NCI-H1048 (cell line): ENCODE measurements around the gene SFTPA1.
"Not testable (repeated sequence)": the region's sequence is repeated elsewhere in the genome, so short reads cannot be mapped to it uniquely, and the experiment has no call there.

Experiments
- DNase-seq: peaks from one replicate; lab custom pipeline; 2025; lab: John Stamatoyannopoulos, UW

Gene SFTPA1

DNA sequence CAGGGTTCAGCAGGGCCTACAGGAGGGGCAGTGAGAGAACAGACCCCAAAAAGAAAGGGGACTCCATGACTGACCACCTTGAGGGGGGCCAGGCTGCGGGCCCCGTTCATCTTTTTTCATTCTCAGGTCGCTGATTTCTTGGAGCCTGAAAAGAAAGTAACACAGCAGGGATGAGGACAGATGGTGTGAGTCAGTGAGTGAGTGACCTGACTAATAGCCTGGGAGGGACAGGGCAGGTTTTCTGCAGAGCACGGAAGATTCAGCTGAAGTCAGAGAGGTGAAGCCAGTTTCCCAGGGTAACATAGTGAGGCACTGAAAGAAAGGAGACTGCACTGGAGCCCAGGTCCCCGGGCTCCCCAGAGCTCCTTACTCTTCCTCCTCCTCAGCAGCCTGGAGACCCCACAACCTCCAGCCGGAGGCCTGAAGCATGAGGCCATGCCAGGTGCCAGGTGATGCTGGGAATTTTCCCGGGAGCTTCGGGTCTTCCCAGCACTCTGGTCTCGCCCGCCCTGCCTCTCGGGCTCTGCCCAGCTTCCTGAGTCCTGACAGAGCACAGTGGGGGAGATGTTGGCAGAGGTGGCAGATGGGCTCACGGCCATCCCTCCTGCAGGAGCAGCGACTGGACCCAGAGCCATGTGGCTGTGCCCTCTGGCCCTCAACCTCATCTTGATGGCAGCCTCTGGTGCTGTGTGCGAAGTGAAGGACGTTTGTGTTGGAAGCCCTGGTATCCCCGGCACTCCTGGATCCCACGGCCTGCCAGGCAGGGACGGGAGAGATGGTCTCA, 646 bp downstream of the SFTPA1 start:
- not testable (repeated sequence) for DNase-seq

DNA sequence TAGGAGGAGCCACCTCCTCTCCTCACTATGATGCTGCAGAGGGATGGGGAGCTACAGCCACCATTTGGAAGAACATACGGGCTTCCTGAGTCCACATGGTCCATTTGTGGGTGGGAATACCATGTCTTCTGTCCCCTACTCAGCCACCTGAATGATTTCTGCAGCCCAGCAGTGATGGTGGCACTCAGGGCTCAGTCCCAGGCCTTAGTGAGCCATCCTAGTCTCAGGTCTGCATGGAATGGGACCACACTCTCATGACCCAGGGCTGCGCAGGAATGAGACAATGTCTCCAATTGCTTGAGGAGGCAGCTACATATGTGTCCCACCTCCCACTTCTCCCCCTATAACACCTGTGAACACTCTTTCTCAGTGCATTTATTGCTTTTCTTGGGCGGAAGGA, 4.8 kb downstream of the SFTPA1 start:
- DNase-seq, result no peak

DNA sequence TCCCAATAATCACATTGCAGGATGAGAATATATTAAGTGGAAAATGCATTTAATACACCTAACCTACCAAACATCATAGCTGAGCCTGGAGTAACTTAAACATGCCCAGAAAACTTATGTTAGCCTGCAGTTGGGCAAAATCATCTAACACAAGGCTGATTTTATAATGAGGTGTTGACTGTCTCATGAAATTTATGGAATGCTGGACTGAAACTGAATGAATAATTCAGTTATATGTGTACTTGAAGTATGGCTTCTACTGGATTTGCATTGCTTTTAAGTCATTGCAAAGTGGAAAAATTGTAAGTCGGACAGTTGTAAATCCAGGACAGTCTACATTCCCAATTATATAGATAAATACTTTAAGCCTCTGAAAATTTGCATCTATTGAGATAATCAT, 5.4 kb downstream of the SFTPA1 start:
- DNase-seq, result no peak

DNA sequence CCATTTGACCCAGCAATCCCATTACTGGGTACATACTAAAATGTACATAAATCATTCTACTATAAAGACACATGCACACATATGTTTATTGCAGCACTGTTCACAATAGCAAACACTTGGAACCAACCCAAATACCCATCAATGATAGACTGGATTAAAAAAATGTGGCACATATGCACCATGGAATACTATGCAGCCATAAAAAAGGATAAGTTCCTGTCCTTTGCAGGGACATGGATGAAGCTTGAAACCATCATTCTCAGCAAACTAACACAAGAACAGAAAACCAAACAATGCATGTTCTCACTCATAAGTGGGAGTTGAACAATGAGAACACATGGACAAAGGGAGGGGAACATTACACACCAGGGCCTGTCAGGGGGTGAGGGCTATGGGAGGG, 12.9 kb downstream of the SFTPA1 start:
- DNase-seq, result not testable (repeated sequence)

DNA sequence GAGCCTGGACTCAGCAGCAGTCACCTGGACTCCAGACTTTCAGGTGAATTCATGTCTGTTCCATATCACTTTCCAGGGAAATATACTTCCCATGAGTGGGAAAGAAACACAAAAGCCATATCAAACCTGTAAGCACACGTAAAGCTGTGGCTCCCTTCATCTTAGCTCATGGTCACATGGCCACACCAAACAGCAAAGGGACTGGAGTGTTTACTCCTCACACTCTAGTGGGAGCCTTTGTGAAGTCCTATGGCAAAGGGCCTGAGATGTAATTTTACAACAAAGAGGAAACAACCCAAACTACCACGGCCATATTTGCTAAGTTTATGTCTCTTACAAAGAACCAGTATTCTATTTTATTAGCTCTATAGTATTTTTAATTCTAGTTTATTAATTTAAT, 16.3 kb downstream of the SFTPA1 start:
- DNase-seq, result no peak

DNA sequence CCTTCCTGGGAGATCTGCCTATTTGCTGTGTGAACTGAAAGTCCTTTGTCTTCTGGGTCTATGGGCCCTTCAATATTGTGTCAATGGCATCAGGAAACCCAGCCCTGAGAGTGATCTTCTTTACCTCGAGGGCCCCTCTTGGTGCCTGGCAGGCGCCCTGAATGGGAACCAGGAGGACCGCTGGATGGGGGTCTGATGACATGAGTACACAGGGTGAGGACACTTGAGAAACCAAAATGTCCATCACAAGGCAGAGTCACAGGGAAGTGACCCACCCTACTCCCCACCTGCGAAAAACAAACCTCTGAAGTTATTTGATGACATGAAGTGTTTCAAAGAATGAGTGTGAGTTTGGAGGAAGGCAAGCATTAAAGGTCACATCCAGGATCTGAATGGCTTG, 17.3 kb downstream of the SFTPA1 start:
- DNase-seq, result no peak

DNA sequence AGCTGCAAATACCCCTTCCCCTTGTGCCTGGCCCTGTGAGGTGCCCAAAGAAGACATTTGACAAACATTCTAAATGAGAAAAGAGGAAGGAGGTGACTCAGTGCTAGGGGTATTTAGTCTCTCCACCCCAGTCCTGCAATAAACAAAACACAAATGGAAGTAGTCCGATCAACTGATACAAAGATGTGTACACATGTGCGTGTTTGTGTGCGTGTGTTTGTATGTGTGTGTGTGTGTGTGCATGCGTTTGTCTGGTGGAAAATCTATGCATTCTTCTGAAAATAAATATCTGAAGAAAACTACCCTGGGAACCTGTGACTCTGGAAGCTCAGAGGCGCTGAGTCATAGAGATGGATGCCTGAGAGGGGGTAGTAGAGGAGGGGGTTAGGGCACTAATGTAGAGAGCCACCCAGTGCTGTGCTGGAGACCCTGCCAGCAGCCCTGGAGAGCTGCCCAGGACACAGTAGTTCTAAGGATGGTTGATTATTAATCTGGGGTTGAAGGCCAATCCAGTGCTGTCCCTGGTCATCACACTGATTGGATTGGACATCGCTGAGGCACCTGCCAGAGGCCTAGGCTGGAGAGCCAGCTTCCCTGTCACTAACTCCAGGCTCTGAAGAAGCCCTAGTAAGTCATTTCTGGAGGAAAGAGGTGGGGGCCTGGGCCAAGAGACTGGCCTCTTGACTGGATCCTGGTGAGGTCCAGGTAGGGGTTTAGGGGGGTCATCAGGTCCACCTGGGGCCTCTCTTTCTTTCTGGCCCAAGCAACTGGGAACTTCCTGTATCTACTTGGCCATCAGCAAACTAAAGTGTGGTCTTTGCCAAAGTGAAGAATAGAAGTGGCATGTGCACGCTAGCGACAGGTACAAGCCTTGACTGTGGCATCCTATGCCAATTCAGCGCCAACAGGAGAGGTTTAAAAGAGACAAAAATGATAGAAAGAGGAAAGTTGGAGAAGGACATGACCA, 18.5 kb downstream of the SFTPA1 start:
- DNase-seq, result no peak

DNA sequence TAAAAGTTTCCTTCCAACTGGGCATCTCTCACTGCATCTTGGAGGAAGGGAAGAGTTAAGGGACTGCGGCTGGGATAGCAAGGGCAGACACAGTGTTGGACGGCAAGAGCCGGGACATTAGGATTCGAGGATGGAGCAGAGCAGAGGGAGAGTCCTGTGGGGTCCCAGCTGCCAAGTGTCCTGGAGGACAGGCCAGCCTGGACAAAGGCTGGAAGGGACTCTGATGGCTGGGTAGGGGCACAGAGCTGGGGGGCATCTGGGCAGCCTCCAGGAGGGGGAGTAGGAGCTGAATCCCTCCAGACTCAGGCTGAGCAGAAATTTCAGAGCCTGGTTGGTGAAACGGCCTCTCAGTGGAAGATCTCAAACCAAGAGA, 19.2 kb downstream of the SFTPA1 start:
- DNase-seq, result no peak

DNA sequence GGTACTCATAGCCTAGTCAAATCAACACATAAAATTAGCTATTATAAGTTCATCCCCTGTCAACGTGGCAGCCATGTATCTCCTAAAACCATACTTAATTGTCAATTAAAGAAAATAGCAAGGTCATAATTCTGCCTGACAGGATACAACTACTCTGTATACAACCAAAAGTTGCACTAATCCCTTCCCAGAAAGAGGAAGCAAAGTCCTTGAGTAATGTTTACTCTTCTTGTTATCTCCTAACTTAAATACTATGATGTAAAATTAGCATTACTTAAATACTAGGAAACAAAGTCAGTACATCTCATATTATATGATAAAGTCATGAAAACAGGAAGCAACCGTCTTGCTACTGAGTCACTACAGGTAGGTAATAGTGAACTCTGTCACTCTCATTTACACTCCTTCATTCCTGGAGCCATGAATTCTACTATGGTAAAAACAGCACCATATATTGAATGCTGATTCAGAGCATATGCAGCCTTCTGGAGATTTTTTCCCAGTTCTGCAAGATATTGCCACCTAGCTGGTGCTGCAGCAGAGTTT, 26.0 kb downstream of the SFTPA1 start:
- DNase-seq, result not testable (repeated sequence)

DNA sequence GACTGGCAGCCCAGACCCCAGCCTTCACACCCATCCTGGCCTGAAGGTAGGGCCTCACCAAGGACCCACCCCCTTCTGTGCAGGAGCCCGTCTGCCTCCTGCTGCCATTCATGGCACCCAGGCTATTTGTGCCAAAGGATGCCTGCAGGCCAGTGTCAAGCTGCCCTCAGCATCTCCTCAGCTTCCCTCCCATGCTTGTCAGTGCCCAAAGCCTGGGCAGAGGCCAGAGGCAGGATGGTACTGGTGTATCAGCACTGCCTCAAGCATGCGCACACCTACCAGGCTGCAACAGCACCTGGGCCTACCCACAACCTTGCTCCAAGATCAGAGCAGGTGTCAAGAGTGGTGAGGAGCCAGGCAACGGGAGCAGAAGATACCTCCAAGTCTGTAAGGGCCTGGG, 27.6 kb downstream of the SFTPA1 start:
- no peak for DNase-seq

DNA sequence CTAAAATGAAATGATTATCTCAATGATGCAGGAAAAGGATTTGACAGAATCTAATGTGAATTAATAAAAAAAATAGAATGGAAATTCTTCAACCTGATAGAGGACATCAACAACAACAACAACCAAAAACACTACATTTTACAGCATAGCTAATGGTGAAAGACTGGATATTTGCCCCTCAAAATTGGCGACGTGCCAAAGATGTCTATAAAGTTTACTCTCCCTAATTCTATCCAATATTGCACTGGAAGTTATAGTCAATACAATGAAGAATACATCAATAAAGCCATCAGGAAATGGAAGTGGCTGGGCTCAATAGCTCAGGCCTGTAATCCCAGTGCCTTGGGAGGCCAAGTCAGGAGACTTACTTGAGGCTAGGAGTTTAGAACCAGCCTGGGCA, 42.0 kb downstream of the SFTPA1 start:
- not testable (repeated sequence) for DNase-seq

DNA sequence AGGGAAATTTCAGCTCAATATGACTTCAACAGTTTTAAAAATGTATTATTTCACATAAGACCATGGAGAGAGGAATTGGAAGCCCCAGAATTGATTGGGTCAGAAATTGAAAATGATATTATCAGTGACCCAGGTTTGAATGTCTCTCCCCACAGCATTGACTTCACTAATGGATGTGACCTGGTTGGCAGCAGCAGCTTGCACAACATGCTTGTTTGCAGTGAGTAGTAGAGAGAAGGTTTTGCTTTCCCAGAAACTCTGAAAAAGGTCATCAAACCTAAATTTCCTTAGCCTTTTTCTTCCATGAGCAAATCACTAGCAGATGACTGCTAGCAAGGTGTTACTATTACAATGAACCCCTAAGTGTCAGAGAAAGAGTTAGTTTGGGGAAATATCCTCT, 52.5 kb downstream of the SFTPA1 start:
- not testable (repeated sequence) for DNase-seq

DNA sequence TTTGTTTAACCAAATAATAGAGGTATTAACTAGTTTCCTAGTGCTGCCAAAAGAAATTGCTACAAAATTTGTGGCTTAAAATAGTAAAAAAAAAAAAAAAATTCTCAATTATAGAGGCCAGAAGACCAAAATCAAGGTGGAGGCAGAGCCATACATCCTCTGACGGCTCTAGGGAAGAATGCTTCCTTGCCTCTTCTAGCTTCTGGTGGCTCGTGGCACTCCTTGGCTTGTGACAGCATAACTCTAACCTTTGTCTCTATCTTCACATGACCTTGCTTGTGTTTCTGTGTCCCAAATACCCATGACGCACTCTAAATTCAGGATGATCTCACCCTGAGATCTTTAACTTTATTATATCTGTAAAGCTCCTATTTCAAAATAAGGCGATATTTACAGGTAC, 53.9 kb downstream of the SFTPA1 start:
- DNase-seq, result not testable (repeated sequence)
